Natural killer cell (primary cell): ENCODE results near the gene TTC23L. TPM values are rescaled to one million over a fixed set of nuclear protein-coding genes. Genes with fewer than 3 reads are reported as not detected.
A peak's percentile ranks its signal among the peaks of the same experiment; 100 is the strongest.

Experiments
- ATAC-seq, 3 donors: fragments of 150-1000 bp in 2 of 3; fragments of 200-7000 bp in 1 of 3; cut with Tn5 transposase; 1 replicate in 1 of 3; 2 replicates in 2 of 3; pipeline ENCODE4 v1.10.0; 2021; ENCODE audit warnings: mild to moderate bottlenecking in 2 of 3, moderate library complexity in 2 of 3
- DNase-seq, 2 donors: peaks; one replicate each; pipeline versions ENCODE4 v3.0.0 to v3.0.0-alpha.2; 2013 to 2021; ENCODE audit warnings: mixed read lengths in 1 of 2
- H3K27ac ChIP-seq: one replicate; pipeline ENCODE4 v1.5.1; 2013; ENCODE audit warnings: mild to moderate bottlenecking, low read length
- H3K27me3 ChIP-seq: one replicate; pipeline ENCODE4 v1.6.1; 2013; ENCODE audit warnings: low read length; ENCODE audit not compliant: control insufficient read depth, insufficient read depth
- H3K36me3 ChIP-seq: one replicate; pipeline ENCODE4 v1.6.1; 2013; ENCODE audit warnings: low read length; ENCODE audit not compliant: control insufficient read depth, insufficient read depth
- H3K4me1 ChIP-seq: one replicate; pipeline ENCODE4 v1.6.1; 2013; ENCODE audit warnings: low read length; ENCODE audit not compliant: control insufficient read depth, insufficient read depth
- H3K4me3 ChIP-seq: one replicate; pipeline ENCODE4 v1.5.1; 2013; ENCODE audit warnings: low read length
- H3K9me3 ChIP-seq: one replicate; pipeline ENCODE4 v1.6.1; 2013; ENCODE audit warnings: low read length; ENCODE audit not compliant: control insufficient read depth, insufficient read depth
- H3K27ac Mint-ChIP-seq, 2 donors: one replicate each; pipeline ENCODE4 v1.8.0; 2022; ENCODE audit warnings: mild to moderate bottlenecking in 2 of 2, mixed read lengths in 2 of 2, moderate library complexity in 1 of 2
- H3K27me3 Mint-ChIP-seq, 2 donors: one replicate each; pipeline ENCODE4 v1.8.0; 2022; ENCODE audit warnings: low read depth in 2 of 2, mixed read lengths in 2 of 2
- H3K36me3 Mint-ChIP-seq: one replicate; pipeline ENCODE4 v1.8.0; 2022; ENCODE audit warnings: mixed read lengths
- H3K4me1 Mint-ChIP-seq, 2 donors: one replicate each; pipeline ENCODE4 v1.8.0; 2022; ENCODE audit warnings: mixed read lengths in 2 of 2
- H3K4me3 Mint-ChIP-seq: one replicate; pipeline ENCODE4 v1.8.0; 2022; ENCODE audit warnings: mild to moderate bottlenecking, moderate library complexity, mixed read lengths
- H3K9me3 Mint-ChIP-seq, 2 donors: one replicate each; pipeline ENCODE4 v1.8.0; 2022; ENCODE audit warnings: mixed read lengths in 2 of 2
- WGBS: methylation state at CpG from one replicate; pipeline ENCODE4 v1.1.7; 2013; ENCODE audit warnings: missing lambda C conversion rate; ENCODE audit not compliant: insufficient coverage; 5-methylcytosine and 5-hydroxymethylcytosine counted together
- intact Hi-C: fragments of 100-400 bp; cut with micrococcal nuclease; formaldehyde crosslinking; loops from one replicate; pipeline ENCODE4 v1.14.2; 2022
- total RNA-seq, 4 donors: library from RNA; stranded (reverse); fragments of 120-200 nt in 1 of 4; gene quantifications; one replicate each; pipeline versions ENCODE4 v1.2.3 to v1.2.4, GENCODE V29; 2013 to 2022
- TF ChIP-seq, protein P1 (sequence below): fragments of 200-600 bp; IDR thresholded peaks from one replicate; pipeline ENCODE4 v1.8.0; 2022; ENCODE audit warnings: antibody characterized with exemption

TTC23L gene
- total RNA-seq, 3 donors from 2014 or later (not counting 1 experiment from before 2014, with no cell fraction given) = 0.48 TPM; not detected in 2

DNA sequence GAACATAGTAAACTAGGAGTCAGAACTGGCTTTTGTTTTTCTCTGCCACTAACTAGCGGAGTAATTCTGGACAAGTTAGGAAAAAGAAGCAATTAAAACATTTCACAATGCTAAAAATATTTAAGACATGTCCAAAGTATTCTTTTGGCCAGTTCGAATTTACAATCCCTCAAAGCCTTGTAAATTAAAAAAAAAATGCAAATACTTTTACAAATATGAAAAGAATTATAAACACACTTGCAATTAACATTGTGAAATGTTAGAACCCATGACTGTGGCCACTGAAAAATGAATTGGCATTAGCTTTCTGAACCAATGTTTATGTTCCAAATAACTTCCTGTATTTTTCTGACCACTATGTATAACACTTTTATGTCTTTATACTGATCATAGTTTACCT, 74.1 kb downstream of the TTC23L start:
- Mint-ChIP-seq H3K27me3 (no peaks in the 10 kb centered on the region), H3K36me3 (peaks cover 13% of the 10 kb centered on the region), H3K27ac (no peak overlapping the region), H3K9me3 (no peaks in the 10 kb centered on the region), H3K4me3 (no peak overlapping the region), H3K4me1 (peaks cover 18 to 37% of the 10 kb centered on the region in 2 donors)
- Histone ChIP-seq H3K9me3 (no peaks in the 10 kb centered on the region), H3K4me1 (peaks cover 13% of the 10 kb centered on the region), H3K27me3 (no peaks in the 10 kb centered on the region), H3K27ac (no peak overlapping the region), H3K36me3 (peaks cover 33% of the 10 kb centered on the region), H3K4me3 (no peak overlapping the region)
- intact Hi-C loops = no loop called here
- DNase-seq = no peak
- TF ChIP-seq, protein P1, sequence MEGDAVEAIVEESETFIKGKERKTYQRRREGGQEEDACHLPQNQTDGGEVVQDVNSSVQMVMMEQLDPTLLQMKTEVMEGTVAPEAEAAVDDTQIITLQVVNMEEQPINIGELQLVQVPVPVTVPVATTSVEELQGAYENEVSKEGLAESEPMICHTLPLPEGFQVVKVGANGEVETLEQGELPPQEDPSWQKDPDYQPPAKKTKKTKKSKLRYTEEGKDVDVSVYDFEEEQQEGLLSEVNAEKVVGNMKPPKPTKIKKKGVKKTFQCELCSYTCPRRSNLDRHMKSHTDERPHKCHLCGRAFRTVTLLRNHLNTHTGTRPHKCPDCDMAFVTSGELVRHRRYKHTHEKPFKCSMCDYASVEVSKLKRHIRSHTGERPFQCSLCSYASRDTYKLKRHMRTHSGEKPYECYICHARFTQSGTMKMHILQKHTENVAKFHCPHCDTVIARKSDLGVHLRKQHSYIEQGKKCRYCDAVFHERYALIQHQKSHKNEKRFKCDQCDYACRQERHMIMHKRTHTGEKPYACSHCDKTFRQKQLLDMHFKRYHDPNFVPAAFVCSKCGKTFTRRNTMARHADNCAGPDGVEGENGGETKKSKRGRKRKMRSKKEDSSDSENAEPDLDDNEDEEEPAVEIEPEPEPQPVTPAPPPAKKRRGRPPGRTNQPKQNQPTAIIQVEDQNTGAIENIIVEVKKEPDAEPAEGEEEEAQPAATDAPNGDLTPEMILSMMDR = no peak
- 100% methylated on average over 1 of the region's 2 CpGs for WGBS
- no peak for ATAC-seq

DNA sequence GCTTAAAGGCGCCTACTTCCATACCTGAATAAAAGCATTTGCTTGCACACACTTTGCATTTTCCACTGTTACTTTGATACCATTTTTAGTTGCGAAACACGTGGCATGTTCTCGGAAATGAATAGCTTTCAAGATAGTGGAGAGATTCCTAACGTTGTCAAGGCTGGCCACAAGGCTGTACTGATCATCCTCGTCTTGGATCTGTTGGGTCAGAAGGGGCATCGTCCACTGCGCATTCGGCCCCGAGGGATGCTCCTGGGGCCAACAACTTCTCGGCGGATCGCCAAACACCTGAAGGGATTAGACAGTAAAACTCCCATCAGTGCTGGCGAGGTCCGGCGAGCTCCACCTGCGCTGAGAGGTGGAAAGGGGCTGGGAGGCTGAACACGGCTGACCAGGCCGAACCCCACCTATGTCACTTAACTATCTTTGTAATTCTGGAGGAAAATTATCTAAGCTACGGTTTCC, 75.7 kb downstream of the TTC23L start:
- peak overlapping the region; percentile 93 for H3K4me3 ChIP-seq

DNA sequence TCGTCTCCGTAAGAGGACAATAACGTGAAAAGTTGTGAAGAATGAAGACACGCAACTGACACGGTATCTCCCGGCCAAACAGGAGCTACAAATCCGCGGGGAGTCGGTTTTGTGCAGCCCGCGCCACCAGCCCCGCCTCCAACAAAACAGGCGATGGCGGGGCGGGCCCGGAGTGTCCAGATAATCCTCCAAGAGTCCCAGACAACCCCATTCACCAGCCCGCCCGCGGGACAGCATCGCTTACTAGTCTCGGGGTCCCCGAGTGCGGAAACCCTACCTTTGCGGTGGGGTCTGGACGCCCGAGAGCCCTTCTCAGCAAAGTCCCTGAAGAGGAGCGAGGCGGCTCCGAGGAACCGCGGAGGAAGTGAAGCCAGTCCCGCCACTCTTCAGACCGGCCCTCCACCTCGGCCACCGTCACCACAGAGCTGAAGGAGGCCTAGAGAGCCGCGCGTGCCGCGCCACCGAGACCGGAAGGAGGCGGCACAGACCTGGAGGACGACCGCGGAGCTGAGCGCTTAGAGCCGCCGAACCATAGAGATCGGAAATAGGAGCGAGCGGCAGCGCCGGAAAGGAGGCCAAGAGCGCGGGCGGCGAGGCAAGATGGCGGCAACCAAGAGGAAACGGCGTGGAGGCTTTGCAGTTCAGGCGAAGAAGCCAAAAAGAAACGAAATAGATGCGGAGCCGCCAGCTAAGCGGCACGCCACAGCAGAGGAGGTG, 76.3 kb downstream of the TTC23L start, which contains the start of the genes BRIX1 and RAD1:
BRIX1 (plus strand) TSS at position 573 of the 717 bp plus-strand sequence; CDS start at position 601, 28 bp downstream.
RAD1 (minus strand) TSS at position 366 of the 717 bp plus-strand sequence. CDS start 612 bp downstream, outside the sequence.
- H3K27me3 Mint-ChIP-seq = no peaks in the 10 kb centered on the region
- H3K4me3 ChIP-seq = peak within 1 kb of the TSS; percentile 93
- TF ChIP-seq, protein P1 = no peak
- H3K9me3 Mint-ChIP-seq = no peaks in the 10 kb centered on the region
- peaks cover 13% of the 10 kb centered on the region for H3K4me1 ChIP-seq
- no peak within 1 kb of the TSS for H3K27ac Mint-ChIP-seq
- peaks cover 7% of the 10 kb centered on the region for H3K36me3 Mint-ChIP-seq
- ATAC-seq (peak; percentile 92 to 99 (median 96)), DNase-seq (peak; percentile 87 to 96)
- intact Hi-C loops = loop anchor here (1.0 to 5.0 kb wide), 5 partner anchors 14 to 1473 kb away; partner anchors contain the start of genes AMACR, DNAJC21, TARS1 and TTC23L
- no peak within 1 kb of the TSS for H3K4me3 Mint-ChIP-seq
- peaks cover 24% of the 10 kb centered on the region for H3K36me3 ChIP-seq
- peaks cover 18 to 32% of the 10 kb centered on the region in 2 donors for H3K4me1 Mint-ChIP-seq
- H3K27ac ChIP-seq = peak within 1 kb of the TSS; percentile 81
- WGBS = under 1% methylated on average over 67 of the region's 67 CpGs
- no peaks in the 10 kb centered on the region for H3K27me3 ChIP-seq
- no peaks in the 10 kb centered on the region for H3K9me3 ChIP-seq

More for the DNA sequence above, 75.7 kb downstream of the TTC23L start:
- Histone ChIP-seq H3K27me3 (no peaks in the 10 kb centered on the region), H3K36me3 (peaks cover 22% of the 10 kb centered on the region), H3K4me1 (peaks cover 13% of the 10 kb centered on the region), H3K9me3 (no peaks in the 10 kb centered on the region), H3K27ac (peak overlapping the region; percentile 81)
- H3K27ac Mint-ChIP-seq = no peak overlapping the region
- DNase-seq (peak in 1 of 2 donors; percentile 21), ATAC-seq (no peak)
- intact Hi-C loops = loop anchor here (1.0 to 5.0 kb wide), 5 partner anchors 15 to 1472 kb away; partner anchors contain the start of genes AMACR, DNAJC21, TARS1 and TTC23L
- WGBS = 6% methylated on average over 18 of the region's 20 CpGs
- no peaks in the 10 kb centered on the region for H3K9me3 Mint-ChIP-seq
- peaks cover 7% of the 10 kb centered on the region for H3K36me3 Mint-ChIP-seq
- no peak overlapping the region for H3K4me3 Mint-ChIP-seq
- H3K4me1 Mint-ChIP-seq = peaks cover 18 to 36% of the 10 kb centered on the region in 2 donors
- TF ChIP-seq, protein P1 = no peak
- no peaks in the 10 kb centered on the region for H3K27me3 Mint-ChIP-seq
